Common myeloid progenitor, CD34-positive (primary cell): Measurements from ENCODE around the gene CYP3A7.
"Not testable (repeated sequence)": the region's sequence is repeated elsewhere in the genome, so short reads cannot be mapped to it uniquely, and the experiment has no call there.

ENCODE experiments used
- CTCF ChIA-PET: fragments of 350-600 bp; sonication (Branson Sonifier 250); formaldehyde crosslinking; loops from one replicate; lab custom pipeline; 2021; ENCODE audit warnings: antibody characterized with exemption; lab: Charles Lee
- POLR2A ChIA-PET: fragments of 350-600 bp; sonication (Branson Sonifier 250); formaldehyde crosslinking; loops from one replicate; lab custom pipeline; 2021; ENCODE audit warnings: antibody characterized with exemption; lab: Charles Lee
- DNase-seq, 3 donors: peaks; one replicate each; pipeline versions ENCODE4 v3.0.0 to v3.0.0-alpha.2; 2013
- H3K27ac ChIP-seq, 2 experiments: 1 replicate in 1 of 2; 2 replicates in 1 of 2; pipeline ENCODE4 v1.7.0; 2013; ENCODE audit warnings: inconsistent platforms in 2 of 2, low read length in 2 of 2, mild to moderate bottlenecking in 2 of 2, low read depth in 1 of 2, moderate library complexity in 1 of 2; ENCODE audit not compliant: severe bottlenecking in 2 of 2, insufficient read depth in 1 of 2, poor library complexity in 1 of 2
- H3K27me3 ChIP-seq, 5 experiments: replicated peaks in 2 of 5; 1 replicate in 3 of 5; 2 replicates in 2 of 5; pipeline versions ENCODE4 v1.6.1 to v1.7.0; 2013; ENCODE audit warnings: low read length in 4 of 5, mild to moderate bottlenecking in 2 of 5, moderate library complexity in 2 of 5, inconsistent platforms in 1 of 5; ENCODE audit not compliant: insufficient read depth in 5 of 5, control insufficient read depth in 4 of 5
- H3K36me3 ChIP-seq, 4 experiments: 1 replicate in 2 of 4; 2 replicates in 2 of 4; pipeline versions ENCODE4 v1.6.1 to v1.7.0; 2013; ENCODE audit warnings: low read length in 3 of 4, control low read depth in 1 of 4, mild to moderate bottlenecking in 1 of 4; ENCODE audit not compliant: control insufficient read depth in 4 of 4, insufficient read depth in 4 of 4
- H3K4me1 ChIP-seq, 4 experiments: 1 replicate in 3 of 4; 2 replicates in 1 of 4; pipeline versions ENCODE4 v1.6.1 to v1.7.1; 2013; ENCODE audit warnings: low read length in 3 of 4, mild to moderate bottlenecking in 3 of 4, control low read depth in 1 of 4, inconsistent platforms in 1 of 4, moderate library complexity in 1 of 4; ENCODE audit not compliant: control insufficient read depth in 4 of 4, insufficient read depth in 4 of 4; ENCODE audit errors: control extremely low read depth in 1 of 4
- H3K4me3 ChIP-seq, 7 experiments: 1 replicate in 4 of 7; 2 replicates in 3 of 7; pipeline versions ENCODE4 v1.5.1 to v1.7.0; 2013; ENCODE audit warnings: mild to moderate bottlenecking in 7 of 7, low read length in 6 of 7, moderate library complexity in 6 of 7, inconsistent platforms in 2 of 7, low read depth in 2 of 7, control low read depth in 1 of 7; ENCODE audit not compliant: insufficient read depth in 4 of 7, control insufficient read depth in 1 of 7; ENCODE audit errors: extremely low read depth in 1 of 7
- H3K9me3 ChIP-seq, 5 experiments: 1 replicate in 4 of 5; 2 replicates in 1 of 5; pipeline versions ENCODE4 v1.6.1 to v1.7.1; 2013; ENCODE audit warnings: low read length in 4 of 5, mild to moderate bottlenecking in 2 of 5, inconsistent platforms in 1 of 5, low read depth in 1 of 5, moderate library complexity in 1 of 5; ENCODE audit not compliant: control insufficient read depth in 4 of 5, insufficient read depth in 2 of 5; ENCODE audit errors: control extremely low read depth in 1 of 5
- WGBS: methylation state at CpG from one replicate; pipeline ENCODE4 v1.1.5; 2013; ENCODE audit not compliant: insufficient coverage; 5-methylcytosine and 5-hydroxymethylcytosine counted together

The CYP3A7 gene

DNA sequence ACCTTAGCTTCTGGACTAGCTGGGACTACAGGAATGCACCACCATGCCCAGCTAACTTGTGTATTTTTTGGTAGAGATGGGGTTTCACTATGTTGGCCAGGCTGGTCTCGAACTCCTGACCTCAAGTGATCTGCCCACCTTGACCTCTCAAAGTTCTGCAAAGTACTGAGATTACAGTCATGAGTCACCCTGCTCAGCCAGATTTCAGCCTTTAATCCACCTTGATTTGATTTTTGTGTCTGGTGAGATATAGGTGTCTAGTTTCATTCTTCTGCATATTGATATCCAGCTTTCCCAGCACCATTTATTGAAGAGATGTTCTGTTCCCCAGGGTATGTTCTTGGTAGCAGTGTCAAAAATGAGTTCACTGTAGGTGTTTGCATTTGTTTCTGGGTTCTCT, 20.1 kb upstream of the CYP3A7 start:
- no CpG with 5 or more reads among the region's 1 CpG for WGBS
- DNase-seq: no peak
- Histone ChIP-seq H3K9me3 (peaks cover 0 to 3% (median 0%) of the 10 kb centered on the region in 5 experiments), H3K36me3 (no peaks in the 10 kb centered on the region), H3K4me3 (no peak overlapping the region), H3K27ac (no peak overlapping the region), H3K4me1 (no peaks in the 10 kb centered on the region), H3K27me3 (peaks cover 5 to 28% (median 7%) of the 10 kb centered on the region in 5 experiments)
- CTCF ChIA-PET: no interaction called here
- POLR2A ChIA-PET: no interaction called here

DNA sequence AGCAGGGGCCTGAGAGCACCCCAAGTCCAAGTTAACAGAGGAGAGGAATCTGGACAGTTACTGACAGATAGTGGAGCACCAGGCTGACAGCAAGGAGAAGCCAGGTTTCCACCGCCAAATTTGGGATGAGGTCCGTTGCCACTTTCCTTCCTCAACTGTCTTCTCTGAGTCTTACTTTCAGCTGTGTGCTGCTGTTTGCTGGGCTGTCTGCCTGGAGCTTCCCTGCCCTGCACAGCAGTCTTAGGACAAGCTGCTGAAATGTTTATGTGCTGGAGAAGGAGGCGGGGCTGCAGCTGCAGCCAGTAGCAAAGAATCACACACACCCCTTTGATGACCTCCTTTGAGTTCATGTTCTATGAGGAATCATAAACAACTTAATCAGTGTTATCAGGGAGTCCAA, 17.4 kb upstream of the CYP3A7 start:
- no peaks in the 10 kb centered on the region for H3K4me1 ChIP-seq
- WGBS: 78% methylated on average over 2 of the region's 3 CpGs
- peaks cover 5 to 28% (median 7%) of the 10 kb centered on the region in 5 experiments for H3K27me3 ChIP-seq
- ChIA-PET CTCF (no interaction called here), POLR2A (no interaction called here)
- no peak for DNase-seq
- H3K4me3 ChIP-seq: no peak overlapping the region
- H3K9me3 ChIP-seq: peaks cover 0 to 3% (median 0%) of the 10 kb centered on the region in 5 experiments
- no peaks in the 10 kb centered on the region for H3K36me3 ChIP-seq
- H3K27ac ChIP-seq: no peak overlapping the region

DNA sequence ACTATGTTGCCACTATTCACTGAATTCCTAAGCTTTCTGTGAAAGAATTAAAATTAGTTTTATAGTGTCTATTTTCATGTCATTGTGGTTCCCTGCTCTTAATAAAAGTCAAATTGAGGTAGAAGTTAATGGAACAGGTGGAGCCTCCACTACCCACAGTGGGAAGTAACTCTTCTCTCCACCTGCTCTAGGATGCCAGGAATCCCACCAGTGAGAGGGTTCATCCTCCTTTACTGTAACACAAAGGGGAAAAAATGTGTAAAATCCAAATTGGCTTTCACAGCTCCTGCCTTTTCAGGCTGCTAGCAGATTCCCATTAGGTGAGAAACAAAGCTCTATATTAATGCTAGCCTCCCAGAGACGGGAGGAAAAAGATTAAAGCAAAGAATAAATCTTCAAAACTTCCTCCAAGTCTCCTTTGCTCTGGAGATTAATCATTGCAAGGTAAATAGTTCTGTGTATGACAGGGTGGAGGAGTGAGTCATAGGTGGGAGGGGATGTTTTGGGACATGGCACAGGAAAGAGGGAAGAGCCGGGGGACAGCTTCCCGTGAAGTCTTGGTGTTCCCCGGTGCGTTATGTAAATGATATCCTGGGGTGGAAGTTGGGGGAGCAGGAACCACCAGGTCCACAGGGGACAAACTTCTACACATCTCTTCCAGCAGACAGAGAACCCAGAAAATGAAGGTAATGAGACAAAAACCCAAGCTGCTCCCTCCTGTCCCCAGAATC, 16.5 kb upstream of the CYP3A7 start:
- H3K27ac ChIP-seq, H3K4me1 ChIP-seq, H3K4me3 ChIP-seq, POLR2A ChIA-PET, H3K9me3 ChIP-seq, H3K36me3 ChIP-seq, DNase-seq: not testable (repeated sequence)
- peaks cover 5 to 28% (median 7%) of the 10 kb centered on the region in 5 experiments for H3K27me3 ChIP-seq
- CTCF ChIA-PET: interaction anchor here (0.6 kb wide), 1 partner anchor 1545 kb away, joined by 3 read pairs; no protein-coding TSS in a partner anchor
- 10% methylated on average over 2 of the region's 5 CpGs for WGBS

DNA sequence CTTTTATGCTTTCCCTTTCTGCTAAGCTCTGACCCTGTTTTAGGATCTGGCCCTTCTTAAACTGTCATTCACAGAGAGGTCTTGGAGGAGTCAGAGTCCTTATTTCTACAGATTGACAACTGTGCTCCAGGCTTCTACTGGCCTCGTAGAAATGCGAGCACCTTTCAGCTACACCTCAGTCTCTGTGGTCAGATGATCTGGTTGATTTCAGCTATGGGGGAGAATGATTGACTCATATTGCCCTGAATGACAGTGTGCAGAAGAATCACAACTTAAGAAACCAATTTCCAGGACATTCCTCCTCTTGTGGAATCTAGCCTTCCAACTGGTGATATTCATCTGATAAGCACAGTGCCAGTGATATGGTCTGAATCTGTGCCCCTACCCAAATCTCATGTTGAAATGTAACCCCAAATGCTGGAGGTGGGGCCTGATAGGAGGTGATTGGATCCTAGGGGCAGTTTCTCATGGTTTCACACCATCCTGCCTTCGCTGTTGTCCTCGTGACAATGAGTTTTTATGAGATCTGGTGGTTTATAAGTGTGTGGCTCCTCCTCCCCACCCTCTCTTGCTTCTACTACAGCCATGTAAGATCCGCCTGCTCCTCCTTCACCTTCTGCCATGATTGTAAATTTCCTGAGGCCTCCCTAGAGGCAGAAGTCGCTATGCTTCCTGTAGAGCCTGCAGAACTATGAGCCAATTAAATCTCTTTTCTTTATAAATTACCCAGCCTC, 14.0 kb upstream of the CYP3A7 start:
- no peaks in the 10 kb centered on the region for H3K4me1 ChIP-seq
- 98% methylated on average over 4 of the region's 6 CpGs for WGBS
- peaks cover 0 to 4% (median 0%) of the 10 kb centered on the region in 5 experiments for H3K9me3 ChIP-seq
- no peaks in the 10 kb centered on the region for H3K36me3 ChIP-seq
- ChIA-PET CTCF (no interaction called here), POLR2A (no interaction called here)
- H3K27ac ChIP-seq: no peak overlapping the region
- no peak overlapping the region for H3K4me3 ChIP-seq
- DNase-seq: no peak
- H3K27me3 ChIP-seq: peaks cover 5 to 28% (median 7%) of the 10 kb centered on the region in 5 experiments

DNA sequence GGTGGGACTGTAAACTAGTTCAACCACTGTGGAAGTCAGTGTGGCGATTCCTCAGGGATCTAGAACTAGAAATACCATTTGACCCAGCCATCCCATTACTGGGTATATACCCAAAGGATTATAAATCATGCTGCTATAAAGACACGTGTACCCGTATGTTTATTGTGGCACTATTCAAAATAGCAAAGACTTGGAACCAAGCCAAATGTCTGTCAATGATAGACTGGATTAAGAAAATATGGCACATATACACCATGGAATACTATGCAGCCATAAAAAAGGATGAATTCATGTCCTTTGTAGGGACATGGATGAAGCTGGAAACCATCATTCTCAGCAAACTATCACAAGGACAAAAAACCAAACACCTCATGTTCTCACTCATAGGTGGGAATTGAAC, 11.9 kb upstream of the CYP3A7 start:
- WGBS: no CpG with 5 or more reads among the region's 3 CpGs
- POLR2A ChIA-PET: not testable (repeated sequence)

DNA sequence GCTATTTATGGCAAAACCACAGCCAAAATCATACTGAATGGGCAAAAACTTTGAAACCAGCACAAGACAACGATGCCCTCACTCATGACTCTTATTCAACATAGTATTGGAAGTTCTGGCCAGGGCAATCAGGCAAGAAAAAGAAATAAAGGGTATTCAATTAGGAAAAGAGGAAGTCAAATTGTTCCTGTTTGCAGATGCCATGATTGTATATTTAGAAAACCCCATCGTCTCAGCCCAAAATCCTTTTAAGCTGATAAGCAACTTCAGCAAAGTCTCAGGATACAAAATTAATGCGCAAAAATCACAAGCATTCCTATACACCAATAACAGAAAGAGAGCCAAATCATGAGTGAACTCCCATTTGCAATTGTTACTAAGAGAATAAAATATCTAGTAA, 10.4 kb upstream of the CYP3A7 start:
- H3K9me3 ChIP-seq, H3K36me3 ChIP-seq, H3K27ac ChIP-seq, POLR2A ChIA-PET, H3K27me3 ChIP-seq, H3K4me1 ChIP-seq, H3K4me3 ChIP-seq, DNase-seq, CTCF ChIA-PET: not testable (repeated sequence)
- WGBS: no CpG with 5 or more reads among the region's 3 CpGs

More for the DNA sequence above, 11.9 kb upstream of the CYP3A7 start:
- CTCF ChIA-PET, H3K36me3 ChIP-seq, DNase-seq, H3K4me3 ChIP-seq, H3K9me3 ChIP-seq, H3K4me1 ChIP-seq, H3K27ac ChIP-seq: not testable (repeated sequence)
- peaks cover 0 to 11% (median 4%) of the 10 kb centered on the region in 5 experiments for H3K27me3 ChIP-seq

DNA sequence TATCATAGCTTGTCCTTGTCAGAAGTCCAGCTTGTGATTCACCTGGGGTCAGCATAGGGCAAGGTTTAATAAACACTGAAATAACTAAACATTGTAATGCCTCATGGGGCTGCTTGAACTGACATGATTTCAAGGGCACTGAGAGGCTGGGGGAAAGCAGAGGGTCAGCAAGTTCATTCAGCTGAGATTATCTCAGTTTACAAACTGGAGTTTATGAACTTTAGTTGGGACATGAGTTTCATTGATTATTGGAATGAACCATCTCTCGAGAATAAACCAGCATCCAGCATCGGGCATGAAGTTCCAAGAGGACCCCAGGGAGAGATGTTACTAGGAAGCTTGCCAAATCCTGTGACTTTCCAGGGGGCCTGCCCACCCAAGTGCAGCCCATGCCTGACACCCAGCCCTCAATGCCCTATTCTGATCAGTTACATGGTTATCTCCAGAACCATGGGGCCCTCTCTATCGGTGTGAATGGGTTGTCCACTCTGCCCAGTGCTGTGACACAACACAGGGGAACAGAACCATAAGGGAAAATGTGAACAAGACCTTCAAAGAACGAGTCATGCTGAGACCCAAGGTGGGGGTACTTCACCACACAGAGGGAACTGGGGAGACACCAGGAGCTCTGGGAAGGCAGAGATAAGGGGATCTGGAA, 7.9 kb upstream of the CYP3A7 start:
- ChIA-PET POLR2A (no interaction called here), CTCF (no interaction called here)
- DNase-seq: no peak
- no peaks in the 10 kb centered on the region for H3K4me1 ChIP-seq
- H3K4me3 ChIP-seq: no peak overlapping the region
- H3K36me3 ChIP-seq: no peaks in the 10 kb centered on the region
- 97% methylated on average over 4 of the region's 4 CpGs for WGBS
- H3K9me3 ChIP-seq: peaks cover 0 to 4% (median 0%) of the 10 kb centered on the region in 5 experiments
- H3K27ac ChIP-seq: no peak overlapping the region
- no peaks in the 10 kb centered on the region for H3K27me3 ChIP-seq
